Esophagus muscularis mucosa (tissue), 3 donors: ENCODE results near the gene SPDYA.

ENCODE experiments used
- CTCF ChIP-seq, 3 experiments: fragments of 200-600 bp in 2 of 3; fragments of 450-650 bp in 1 of 3; sonication (generic) in 2 of 3; IDR thresholded peaks; one replicate each; pipeline ENCODE4 v1.5.1; 2017 to 2019; ENCODE audit warnings: antibody characterized with exemption in 3 of 3, mild to moderate bottlenecking in 2 of 3, moderate library complexity in 1 of 3
- POLR2A ChIP-seq: fragments of 450-650 bp; IDR thresholded peaks from one replicate; pipeline ENCODE4 v1.6.1; 2017; ENCODE audit warnings: antibody characterized with exemption, moderate library complexity, mild to moderate bottlenecking, low read depth

DNA sequence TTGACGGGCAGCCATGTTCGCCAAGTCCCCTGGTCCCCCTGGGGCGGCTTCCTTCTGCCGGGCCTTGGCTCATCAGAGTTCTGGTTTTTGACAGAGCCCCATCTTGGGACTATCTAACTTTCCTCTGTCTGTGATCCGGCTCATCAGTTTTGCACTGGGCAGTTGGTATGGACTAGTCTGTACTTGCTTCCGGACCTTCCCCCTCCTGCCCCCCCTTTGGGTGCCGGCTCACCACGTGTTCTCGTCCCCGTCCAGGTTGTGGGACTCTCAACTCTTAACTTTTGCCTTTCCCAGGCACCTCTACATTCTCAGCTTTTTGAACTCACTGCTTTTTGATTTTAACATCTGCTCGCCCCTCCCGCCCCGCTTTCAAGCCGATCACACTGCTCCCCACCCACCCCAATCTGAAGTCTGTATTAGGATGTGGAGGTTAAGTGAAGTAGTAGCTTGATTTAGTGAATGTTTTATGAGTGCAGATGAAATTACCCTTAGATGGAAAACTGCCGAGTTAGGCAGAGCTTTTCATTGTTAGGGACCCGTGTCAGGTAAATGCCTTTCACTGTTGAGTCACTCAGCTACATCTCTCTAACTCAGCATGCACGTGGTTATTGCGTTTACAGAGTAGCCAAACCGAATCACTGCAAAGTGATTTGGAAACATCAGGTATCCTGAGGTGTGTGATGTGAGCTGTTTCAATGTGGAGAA lies 84.7 kb downstream of the SPDYA start:
- no peak for TF ChIP-seq POLR2A
- TF ChIP-seq CTCF (IDR thresholded peaks at IDR 0.05): no peak
